Measurements from ENCODE around the gene AKR1C2. TPM values are rescaled to one million over a fixed set of nuclear protein-coding genes. Genes with fewer than 3 reads are reported as not detected.
"Not testable (repeated sequence)": the region's sequence is repeated elsewhere in the genome, so short reads cannot be mapped to it uniquely, and the experiment has no call there.

The AKR1C2 gene
- total and polyA plus RNA-seq, 9 donors: 2.0 to 24.5 (median 14.0) TPM

- no peaks in the 10 kb centered on the region for H3K4me1 ChIP-seq (ENCODE audit: insufficient read depth)
These were observed 50.3 kb downstream of the AKR1C2 start for GRCh38 chr10:4953405-4953804.

DNA sequence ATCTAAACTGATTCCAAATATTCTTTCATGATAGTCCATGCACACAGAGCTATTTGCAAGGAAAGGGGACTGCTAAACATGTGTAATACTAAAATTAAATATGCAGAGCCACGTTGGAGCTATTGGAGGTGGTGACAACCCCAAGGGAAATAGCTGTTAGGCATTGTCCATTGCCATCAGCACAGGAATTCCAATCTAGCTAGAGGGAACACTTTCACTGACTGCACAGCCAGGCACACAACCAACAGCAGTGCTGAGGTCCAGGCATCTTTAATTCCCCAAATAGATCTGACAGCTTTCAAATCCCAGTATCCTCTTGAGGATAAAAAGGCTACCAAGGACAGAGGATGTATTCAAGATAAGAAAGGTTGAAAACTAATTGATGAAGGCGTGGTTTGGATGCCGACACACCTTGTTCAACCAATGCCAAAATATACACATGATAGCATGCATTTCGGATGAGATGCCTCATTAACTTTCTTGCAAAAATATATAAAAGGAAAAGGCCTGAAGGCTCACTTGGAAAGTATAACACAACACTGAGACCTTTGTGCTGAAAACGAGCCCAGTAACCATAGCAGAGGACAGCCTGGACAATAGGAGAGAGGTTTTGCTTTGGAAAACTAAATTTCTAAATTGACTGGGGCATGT is 52.0 kb downstream of the AKR1C2 start:
- H3K4me3 ChIP-seq; H3K4me1 ChIP-seq (ENCODE audit: insufficient read depth); H3K36me3 ChIP-seq; DNase-seq; H3K27ac ChIP-seq; intact Hi-C loops (cut with DNase I); H3K27me3 ChIP-seq; H3K9me3 ChIP-seq: not testable (repeated sequence)
- 52 to 69% (median 65%) methylated on average over 5 of the region's 5 CpGs for WGBS, 3 donors

More at GRCh38 chr10:4953405-4953804, 50.3 kb downstream of the AKR1C2 start:
- TF ChIP-seq POLR2A (IDR thresholded peaks at IDR 0.05) (no peak), EP300 (IDR thresholded peaks at IDR 0.05) (no peak)
- TF ChIP-seq, protein P1, sequence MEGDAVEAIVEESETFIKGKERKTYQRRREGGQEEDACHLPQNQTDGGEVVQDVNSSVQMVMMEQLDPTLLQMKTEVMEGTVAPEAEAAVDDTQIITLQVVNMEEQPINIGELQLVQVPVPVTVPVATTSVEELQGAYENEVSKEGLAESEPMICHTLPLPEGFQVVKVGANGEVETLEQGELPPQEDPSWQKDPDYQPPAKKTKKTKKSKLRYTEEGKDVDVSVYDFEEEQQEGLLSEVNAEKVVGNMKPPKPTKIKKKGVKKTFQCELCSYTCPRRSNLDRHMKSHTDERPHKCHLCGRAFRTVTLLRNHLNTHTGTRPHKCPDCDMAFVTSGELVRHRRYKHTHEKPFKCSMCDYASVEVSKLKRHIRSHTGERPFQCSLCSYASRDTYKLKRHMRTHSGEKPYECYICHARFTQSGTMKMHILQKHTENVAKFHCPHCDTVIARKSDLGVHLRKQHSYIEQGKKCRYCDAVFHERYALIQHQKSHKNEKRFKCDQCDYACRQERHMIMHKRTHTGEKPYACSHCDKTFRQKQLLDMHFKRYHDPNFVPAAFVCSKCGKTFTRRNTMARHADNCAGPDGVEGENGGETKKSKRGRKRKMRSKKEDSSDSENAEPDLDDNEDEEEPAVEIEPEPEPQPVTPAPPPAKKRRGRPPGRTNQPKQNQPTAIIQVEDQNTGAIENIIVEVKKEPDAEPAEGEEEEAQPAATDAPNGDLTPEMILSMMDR (IDR thresholded peaks at IDR 0.05): no peak
- H3K9me3 ChIP-seq: no peaks in the 10 kb centered on the region
- no peak overlapping the region for H3K4me3 ChIP-seq
- H3K36me3 ChIP-seq: no peaks in the 10 kb centered on the region
- DNase-seq: no peak
- H3K27ac ChIP-seq: no peak overlapping the region
- no peaks in the 10 kb centered on the region for H3K27me3 ChIP-seq
- intact Hi-C loops (cut with DNase I): no loop called here

DNA sequence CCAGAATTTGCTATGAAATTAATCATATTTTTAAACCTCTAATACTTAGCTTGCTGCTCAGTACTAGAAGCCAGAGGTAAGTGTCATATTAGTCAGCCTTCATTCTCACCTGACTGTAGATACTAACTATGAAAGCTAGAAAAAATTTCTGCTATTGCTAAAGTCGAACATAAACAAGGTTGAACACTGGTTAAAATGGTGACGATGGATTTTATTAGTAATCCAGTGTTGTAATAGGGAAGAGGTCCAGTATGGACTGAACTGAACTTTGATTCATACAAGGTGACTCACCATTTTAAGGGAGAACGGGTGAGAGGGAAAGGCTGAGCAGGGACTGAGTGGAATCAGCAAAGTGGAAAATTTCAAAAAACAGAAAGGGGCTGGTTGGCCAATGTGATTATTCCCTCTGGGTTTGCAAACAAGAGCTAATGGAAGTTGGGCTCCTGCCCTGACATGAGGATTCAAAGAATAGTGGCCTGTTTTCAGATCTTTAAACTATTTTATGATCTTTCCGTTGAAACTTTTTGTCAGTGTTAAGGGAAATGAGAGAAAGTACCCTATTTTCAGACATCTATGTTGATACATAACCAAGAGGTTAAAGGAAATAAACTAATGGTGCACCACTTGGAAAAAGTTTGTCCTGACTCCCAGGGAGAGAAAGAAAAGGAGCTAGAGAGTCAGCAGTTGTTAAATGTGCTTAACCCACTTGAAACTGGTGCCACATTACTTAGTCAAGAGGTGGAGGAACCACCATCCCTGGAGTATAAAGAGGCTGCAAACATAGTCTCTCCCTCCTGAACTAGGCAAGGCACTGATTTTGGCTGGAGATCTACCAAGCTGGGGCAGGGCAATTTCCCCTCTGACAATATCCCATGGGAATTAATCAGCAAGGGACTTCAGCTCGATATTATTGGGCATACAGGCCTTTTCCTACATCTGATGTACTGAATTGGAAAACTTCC is 55.7 kb downstream of the AKR1C2 start:
- no peaks in the 10 kb centered on the region for H3K36me3 ChIP-seq
- no peak overlapping the region for H3K27ac ChIP-seq
- H3K27me3 ChIP-seq: no peaks in the 10 kb centered on the region
- intact Hi-C loops (cut with DNase I): no loop called here
- peak in 1 of 5 donors; percentile 57 for DNase-seq
- no peak for TF ChIP-seq POLR2A (IDR thresholded peaks at IDR 0.05)
- no peak for TF ChIP-seq EP300 (IDR thresholded peaks at IDR 0.05)
- TF ChIP-seq, protein P1 (IDR thresholded peaks at IDR 0.05): no peak
- H3K4me1 ChIP-seq (ENCODE audit: insufficient read depth): peaks cover 4% of the 10 kb centered on the region
- WGBS, 3 donors: 19 to 55% (median 30%) methylated on average over 5 of the region's 5 CpGs
- H3K4me3 ChIP-seq: no peak overlapping the region
- H3K9me3 ChIP-seq: no peaks in the 10 kb centered on the region

GRCh38 chr10:4947039-4947634 is 56.5 kb downstream of the AKR1C2 start:
- Histone ChIP-seq H3K27ac (no peak overlapping the region), H3K27me3 (no peaks in the 10 kb centered on the region), H3K9me3 (no peaks in the 10 kb centered on the region), H3K4me3 (no peak overlapping the region), H3K4me1 (ENCODE audit: insufficient read depth) (peaks cover 4% of the 10 kb centered on the region), H3K36me3 (no peaks in the 10 kb centered on the region)
- no peak for TF ChIP-seq POLR2A (IDR thresholded peaks at IDR 0.05)
- TF ChIP-seq, protein P1 (IDR thresholded peaks at IDR 0.05): no peak
- TF ChIP-seq EP300 (IDR thresholded peaks at IDR 0.05): no peak
- no peak for DNase-seq
- intact Hi-C loops (cut with DNase I): no loop called here
